GM18873 (cell line): ENCODE measurements around the gene PRSS50.

Source experiments
- ATAC-seq: cut with Tn5 transposase; IDR thresholded peaks from one replicate; pipeline ENCODE4 v1.9.1; 2021; ENCODE audit warnings: mild to moderate bottlenecking, moderate library complexity, moderate number of reproducible peaks; ENCODE audit not compliant: unreplicated experiment, low FRiP score

Gene PRSS50

DNA sequence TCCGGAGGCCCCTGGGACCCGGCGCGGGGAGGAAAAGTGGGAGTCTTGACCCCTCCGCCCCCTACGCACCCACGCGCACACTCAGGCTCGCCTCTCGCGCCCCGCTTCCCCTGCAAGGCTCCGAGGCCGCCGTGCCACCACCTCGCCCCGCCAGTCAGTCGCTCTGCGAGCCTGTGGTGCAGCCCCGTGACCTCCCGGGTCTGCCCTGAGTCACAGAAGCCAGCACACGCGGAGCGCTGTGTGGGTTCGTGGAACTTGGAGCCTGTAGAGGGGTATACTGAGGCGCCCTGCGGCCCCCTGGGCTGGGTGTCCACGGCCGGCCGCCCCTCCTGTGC is 23.8 kb downstream of the PRSS50 start:
- no peak for ATAC-seq

DNA sequence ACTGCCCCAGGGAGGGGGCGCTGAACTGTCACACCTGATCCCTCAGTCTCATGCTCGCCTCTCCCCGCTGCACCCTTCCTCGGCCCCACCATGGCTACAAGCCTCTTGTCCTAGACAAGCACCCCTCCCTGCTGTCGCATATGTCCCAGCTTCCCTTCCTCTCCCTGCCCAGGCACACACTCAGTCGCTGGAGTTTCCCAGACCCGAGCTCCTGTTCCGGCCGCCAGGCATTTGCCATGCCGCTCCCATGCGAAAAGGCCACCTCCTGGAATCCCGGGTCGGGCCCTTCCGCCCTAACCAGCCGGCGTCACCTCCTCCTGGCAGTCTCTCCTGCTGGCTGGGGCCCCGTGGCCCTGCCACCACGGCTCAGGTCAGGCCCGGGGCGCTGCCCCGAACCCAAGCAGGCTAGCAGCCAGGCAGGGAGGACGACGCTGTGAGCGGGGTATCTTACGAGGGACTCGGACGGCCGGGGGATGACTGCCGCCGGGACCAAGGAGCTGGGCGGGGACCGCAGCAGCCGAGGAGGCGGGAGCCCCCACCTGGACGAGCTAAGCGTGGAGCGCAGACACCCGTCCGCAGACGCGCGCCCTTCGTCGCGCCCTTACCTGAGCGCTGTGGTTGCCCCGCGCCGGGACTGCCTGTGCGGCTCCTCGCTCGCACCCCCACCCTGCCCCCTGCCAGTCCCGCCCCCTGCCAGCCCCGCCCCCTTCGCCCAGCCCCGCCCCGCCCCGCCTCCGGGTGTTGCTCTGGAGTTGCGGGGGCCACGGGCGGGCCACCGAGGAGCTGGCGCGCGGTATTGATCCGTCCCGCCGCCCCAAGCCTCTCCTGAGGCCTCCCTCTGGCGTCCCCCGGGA is 24.4 kb downstream of the PRSS50 start, which contains the start of gene ALS2CL:
TSS of gene ALS2CL (minus strand) at position 642 of the 854 bp plus-strand sequence. CDS start 4,239 bp downstream, outside the sequence.
- ATAC-seq, result no peak

- no peak for ATAC-seq
Measured at GRCh38 chr3:46692566-46692990, 25.1 kb downstream of the PRSS50 start.

DNA sequence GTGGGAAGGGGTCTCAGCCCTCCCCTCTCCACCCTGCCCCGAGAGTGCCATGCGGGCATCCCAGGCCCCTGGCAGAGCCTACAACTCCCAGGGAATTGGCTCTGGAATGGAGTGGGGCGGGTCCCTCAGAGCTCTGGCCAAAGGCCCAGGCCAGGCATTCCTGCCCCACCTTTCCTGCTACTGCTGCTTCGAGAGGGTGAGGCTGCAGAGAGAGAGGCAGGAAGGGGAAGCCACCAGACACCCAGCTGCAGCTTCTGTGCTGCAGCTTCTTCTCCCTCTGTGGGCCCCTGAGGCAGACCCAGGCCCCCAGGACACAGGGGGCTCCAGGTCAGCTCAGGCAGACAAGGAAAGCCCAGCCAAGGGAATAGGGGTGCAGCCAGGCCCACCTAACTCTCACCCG is 26.9 kb downstream of the PRSS50 start:
- no peak for ATAC-seq

DNA sequence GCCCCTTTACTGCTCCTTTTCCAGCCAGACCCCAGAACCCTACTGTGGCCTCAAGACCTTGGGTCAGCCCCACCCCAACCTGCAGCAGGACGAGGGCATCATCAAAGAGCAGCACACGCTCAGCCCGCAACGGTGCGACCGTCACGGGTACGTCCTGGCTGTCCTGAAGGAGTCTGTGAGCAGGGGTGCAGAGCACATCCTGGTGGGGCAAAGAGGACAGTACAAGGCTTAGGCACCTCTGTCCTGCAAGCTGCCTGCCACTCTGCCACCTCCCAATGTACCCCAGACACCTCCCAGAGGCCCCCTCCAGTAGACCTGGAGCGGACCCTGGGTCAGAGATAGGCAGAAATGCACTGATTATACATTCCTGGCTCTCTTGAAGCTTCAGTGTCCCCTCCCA is 32.2 kb downstream of the PRSS50 start:
- no peak for ATAC-seq

DNA sequence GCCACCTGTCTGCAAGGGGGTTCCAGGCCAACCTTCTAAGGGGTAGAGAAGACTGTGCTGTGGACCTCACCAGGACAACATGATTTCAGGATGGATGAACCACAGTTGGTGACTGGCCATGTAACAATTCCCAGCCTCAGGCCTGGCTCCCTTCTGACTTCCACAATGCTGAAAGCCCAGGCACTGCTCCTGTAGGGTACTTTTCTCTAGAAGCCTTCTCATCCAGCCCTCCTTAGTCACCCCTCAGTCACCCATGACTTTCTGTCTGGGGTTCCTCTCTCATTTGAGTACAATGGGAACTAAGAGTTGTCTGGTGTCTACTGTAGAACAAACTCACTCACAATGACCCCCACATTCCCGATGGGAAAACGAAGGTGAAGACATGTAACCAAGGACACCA is 32.8 kb downstream of the PRSS50 start:
- no peak for ATAC-seq

GRCh38 chr3:46682974-46683373 is 34.7 kb downstream of the PRSS50 start:
- ATAC-seq, result no peak

DNA sequence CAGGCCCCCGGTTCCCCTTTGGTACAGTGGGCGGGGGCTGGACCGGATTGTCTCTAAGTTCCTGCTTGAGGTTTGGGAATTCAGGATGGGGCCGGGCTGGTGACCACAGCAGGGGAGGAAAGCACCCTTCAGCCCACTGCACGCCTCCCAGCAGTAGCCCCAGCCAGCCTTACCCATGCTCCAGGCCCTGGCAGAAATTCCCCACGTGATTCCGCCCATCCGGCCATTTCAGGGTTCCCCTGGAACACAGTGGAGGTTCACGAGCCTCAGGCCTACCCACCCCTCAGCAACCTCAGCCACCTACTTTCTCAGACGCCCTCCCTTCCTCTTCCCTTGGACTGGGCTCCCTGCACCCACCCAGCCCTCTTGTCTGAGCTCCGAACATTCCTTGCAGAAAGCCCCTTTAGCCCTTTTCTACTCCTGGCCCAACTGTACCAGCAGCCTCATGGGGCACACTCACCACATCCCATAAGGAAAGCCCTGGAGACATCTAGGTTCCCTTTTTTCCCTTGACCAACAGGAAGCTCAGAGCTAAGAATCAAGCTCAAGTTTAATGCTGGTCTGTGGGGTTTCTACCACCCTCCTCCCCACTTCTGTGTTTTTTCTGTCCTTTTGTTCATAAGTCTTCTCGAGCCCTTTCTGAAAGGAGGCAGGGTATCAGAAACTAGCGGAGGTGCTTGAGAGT is 35.7 kb downstream of the PRSS50 start:
- ATAC-seq, result no peak

DNA sequence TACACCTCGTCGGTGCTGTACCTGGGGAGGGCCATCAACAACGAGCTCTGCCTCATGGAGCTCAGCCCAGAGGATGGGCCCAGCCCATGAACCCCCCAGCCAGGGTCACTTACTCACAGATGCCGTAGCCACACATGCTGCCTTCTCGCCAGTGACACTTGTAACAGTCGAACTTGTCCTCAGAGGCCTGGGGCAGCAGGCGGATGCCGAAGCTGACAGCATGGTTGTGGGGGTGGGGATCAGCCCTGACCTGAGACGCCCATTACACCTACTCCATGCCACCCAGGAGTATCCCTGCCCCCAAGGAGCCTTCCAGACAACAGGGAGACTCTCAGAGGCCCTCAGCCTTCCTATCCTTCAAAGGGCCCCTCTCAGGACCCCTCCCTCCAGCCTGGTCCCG is 36.3 kb downstream of the PRSS50 start:
- no peak for ATAC-seq

- ATAC-seq, result no peak
Measured at GRCh38 chr3:46680298-46680826, 37.3 kb downstream of the PRSS50 start.

GRCh38 chr3:46679681-46680080 is 38.0 kb downstream of the PRSS50 start:
- ATAC-seq, result no peak

- no peak for ATAC-seq
Measured at GRCh38 chr3:46678280-46678679, 39.4 kb downstream of the PRSS50 start.

GRCh38 chr3:46677411-46677726 is 40.3 kb downstream of the PRSS50 start:
- no peak for ATAC-seq

DNA sequence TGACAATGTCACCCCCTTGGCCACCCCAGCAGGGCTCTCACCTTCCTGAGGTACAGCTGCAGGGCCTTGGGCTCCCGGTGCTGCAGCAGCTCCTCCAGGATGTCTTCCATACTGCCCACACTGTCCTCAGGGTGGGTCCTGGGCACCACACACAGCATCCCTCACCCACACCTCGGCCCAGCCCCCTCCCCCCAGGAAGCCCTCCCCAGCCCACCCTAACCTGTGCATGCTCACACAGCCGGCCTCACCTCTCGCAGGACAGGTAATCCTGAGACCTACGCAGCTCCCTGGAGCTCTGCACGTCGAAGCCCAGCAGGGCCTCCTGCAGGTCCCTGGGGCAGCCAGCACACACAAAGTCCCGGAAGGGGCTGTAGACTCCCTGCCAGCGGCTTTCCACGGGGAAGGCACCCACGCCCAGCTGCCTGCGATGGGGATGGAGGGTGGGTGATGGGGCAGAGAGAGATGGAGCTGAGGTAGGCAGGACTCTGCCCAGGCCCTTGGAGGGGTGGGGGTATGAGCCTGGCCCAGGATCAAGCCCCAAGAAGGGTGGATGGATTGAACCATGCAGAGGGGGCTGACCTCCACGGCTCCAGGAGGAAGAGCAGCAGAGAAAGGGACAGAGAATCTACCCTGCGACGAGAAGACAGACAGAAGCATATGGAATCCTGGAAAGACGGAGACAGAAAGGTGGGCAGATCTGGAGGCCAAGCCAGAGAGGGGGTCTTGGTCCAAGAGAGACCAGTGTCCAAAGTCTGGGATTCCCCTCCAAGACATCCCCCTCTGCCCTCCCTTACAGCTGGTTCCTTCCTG is 40.9 kb downstream of the PRSS50 start:
- ATAC-seq, result no peak

GRCh38 chr3:46675843-46676567 is 41.7 kb downstream of the PRSS50 start:
- ATAC-seq, result no peak

GRCh38 chr3:46675426-46675825 is 42.2 kb downstream of the PRSS50 start:
- no peak for ATAC-seq

- no peak for ATAC-seq
Measured at GRCh38 chr3:46674031-46674845, 43.4 kb downstream of the PRSS50 start.

- ATAC-seq, result no peak
Measured at GRCh38 chr3:46673151-46674030, 44.3 kb downstream of the PRSS50 start.

DNA sequence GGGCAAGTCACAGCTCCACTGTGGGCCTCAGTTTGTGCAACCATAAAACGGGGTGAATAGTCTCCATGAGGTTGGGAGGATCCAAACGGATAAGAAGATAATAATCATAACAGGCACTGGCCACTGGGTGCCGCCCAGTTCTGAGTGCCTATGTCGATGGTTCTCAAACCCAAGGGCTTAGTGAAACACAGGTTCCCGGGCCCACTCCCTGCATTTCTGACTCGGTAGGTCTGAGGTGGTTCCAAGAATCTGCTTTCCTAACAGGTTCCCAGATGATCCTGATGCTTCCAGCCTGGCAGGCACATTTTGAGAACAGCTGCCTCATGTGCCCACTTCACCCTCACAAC is 45.3 kb downstream of the PRSS50 start:
- no peak for ATAC-seq
